SK-N-SH (cell line): ENCODE data around the gene CPNE1.

ENCODE experiments used
- GABPA ChIP-seq: IDR thresholded peaks from 2 replicates; pipeline ENCODE4 v1.4.0; 2012; ENCODE audit warnings: low read depth, mild to moderate bottlenecking
- JUND ChIP-seq: IDR thresholded peaks from 2 replicates; pipeline ENCODE4 v1.4.0; 2012
- POLR2AphosphoS5 ChIP-seq: IDR thresholded peaks from 2 replicates; pipeline ENCODE4 v1.6.1; 2012; ENCODE audit warnings: low read depth, low read length
- RAD21 ChIP-seq: IDR thresholded peaks from 2 replicates; pipeline ENCODE4 v1.6.1; 2012; ENCODE audit warnings: mild to moderate bottlenecking, low read length
- RCOR1 ChIP-seq: fragments of 150-350 bp; IDR thresholded peaks from 2 replicates; pipeline ENCODE4 v1.6.1; 2017; ENCODE audit warnings: antibody characterized with exemption, low read length
- RFX5 ChIP-seq: IDR thresholded peaks from 2 replicates; pipeline ENCODE4 v1.6.1; 2012; ENCODE audit warnings: mild to moderate bottlenecking, improper control_type of control experiment, low read length
- TAF1 ChIP-seq: IDR thresholded peaks from 2 replicates; pipeline ENCODE4 v1.6.1; 2012; ENCODE audit warnings: low read depth, mild to moderate bottlenecking, low read length, moderate library complexity, borderline replicate concordance
- YY1 ChIP-seq: IDR thresholded peaks from 2 replicates; pipeline ENCODE4 v1.4.0; 2012; ENCODE audit warnings: low read depth, mild to moderate bottlenecking
- TF ChIP-seq, protein P1 (sequence below): fragments of 200-600 bp; sonication (generic); IDR thresholded peaks from 2 replicates; pipeline ENCODE4 v1.6.1; 2017; ENCODE audit warnings: antibody characterized with exemption, mild to moderate bottlenecking, moderate library complexity
- TF ChIP-seq, protein P2 (sequence below): IDR thresholded peaks from 2 replicates; pipeline ENCODE4; 2012
- TF ChIP-seq, protein P3 (sequence below): IDR thresholded peaks from 2 replicates; pipeline ENCODE4 v1.6.1; 2012; ENCODE audit warnings: mild to moderate bottlenecking, low read depth, low read length, moderate library complexity

DNA sequence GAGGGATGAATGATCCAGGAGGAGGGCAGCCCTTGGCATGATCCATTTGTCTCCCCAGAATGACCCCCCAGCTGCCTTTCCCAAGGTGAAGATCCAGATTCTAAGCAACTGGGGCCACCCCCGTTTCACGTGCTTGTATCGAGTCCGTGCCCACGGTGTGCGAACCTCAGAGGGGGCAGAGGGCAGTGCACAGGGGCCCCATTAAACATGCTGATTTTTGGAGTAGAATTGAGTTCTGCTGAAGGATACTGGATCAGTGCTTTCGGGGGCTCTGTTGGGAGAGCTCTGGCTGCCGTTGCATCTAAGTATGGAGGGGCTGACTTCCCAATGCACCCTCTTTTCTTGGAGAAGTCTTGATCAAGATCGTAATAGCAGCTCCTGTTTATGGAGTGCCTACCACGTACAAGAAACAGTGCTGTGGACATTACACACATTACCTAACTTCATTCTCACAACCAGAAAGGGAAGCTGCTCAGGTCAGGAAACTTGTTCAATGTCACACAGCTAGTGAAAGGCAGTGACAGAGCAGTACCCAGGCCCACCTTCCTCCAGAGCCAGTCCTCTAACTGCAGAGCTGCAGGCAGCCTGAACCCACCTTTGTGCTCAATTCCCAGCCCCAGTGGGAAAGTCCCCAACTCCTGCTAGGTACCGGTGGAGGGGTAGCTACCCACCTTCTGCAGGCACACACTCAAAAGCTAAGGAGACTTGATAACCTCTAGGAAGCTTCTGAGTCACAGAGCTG, 43.7 kb downstream of the CPNE1 start:
- TF ChIP-seq RFX5 (no peak), RCOR1 (no peak), POLR2AphosphoS5 (no peak), GABPA (no peak), YY1 (no peak), JUND (no peak), RAD21 (no peak), TAF1 (no peak)
- TF ChIP-seq, protein P1, sequence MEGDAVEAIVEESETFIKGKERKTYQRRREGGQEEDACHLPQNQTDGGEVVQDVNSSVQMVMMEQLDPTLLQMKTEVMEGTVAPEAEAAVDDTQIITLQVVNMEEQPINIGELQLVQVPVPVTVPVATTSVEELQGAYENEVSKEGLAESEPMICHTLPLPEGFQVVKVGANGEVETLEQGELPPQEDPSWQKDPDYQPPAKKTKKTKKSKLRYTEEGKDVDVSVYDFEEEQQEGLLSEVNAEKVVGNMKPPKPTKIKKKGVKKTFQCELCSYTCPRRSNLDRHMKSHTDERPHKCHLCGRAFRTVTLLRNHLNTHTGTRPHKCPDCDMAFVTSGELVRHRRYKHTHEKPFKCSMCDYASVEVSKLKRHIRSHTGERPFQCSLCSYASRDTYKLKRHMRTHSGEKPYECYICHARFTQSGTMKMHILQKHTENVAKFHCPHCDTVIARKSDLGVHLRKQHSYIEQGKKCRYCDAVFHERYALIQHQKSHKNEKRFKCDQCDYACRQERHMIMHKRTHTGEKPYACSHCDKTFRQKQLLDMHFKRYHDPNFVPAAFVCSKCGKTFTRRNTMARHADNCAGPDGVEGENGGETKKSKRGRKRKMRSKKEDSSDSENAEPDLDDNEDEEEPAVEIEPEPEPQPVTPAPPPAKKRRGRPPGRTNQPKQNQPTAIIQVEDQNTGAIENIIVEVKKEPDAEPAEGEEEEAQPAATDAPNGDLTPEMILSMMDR = no peak
- TF ChIP-seq, protein P2, sequence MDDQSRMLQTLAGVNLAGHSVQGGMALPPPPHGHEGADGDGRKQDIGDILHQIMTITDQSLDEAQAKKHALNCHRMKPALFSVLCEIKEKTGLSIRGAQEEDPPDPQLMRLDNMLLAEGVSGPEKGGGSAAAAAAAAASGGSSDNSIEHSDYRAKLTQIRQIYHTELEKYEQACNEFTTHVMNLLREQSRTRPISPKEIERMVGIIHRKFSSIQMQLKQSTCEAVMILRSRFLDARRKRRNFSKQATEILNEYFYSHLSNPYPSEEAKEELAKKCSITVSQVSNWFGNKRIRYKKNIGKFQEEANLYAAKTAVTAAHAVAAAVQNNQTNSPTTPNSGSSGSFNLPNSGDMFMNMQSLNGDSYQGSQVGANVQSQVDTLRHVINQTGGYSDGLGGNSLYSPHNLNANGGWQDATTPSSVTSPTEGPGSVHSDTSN = no peak
- TF ChIP-seq, protein P3, sequence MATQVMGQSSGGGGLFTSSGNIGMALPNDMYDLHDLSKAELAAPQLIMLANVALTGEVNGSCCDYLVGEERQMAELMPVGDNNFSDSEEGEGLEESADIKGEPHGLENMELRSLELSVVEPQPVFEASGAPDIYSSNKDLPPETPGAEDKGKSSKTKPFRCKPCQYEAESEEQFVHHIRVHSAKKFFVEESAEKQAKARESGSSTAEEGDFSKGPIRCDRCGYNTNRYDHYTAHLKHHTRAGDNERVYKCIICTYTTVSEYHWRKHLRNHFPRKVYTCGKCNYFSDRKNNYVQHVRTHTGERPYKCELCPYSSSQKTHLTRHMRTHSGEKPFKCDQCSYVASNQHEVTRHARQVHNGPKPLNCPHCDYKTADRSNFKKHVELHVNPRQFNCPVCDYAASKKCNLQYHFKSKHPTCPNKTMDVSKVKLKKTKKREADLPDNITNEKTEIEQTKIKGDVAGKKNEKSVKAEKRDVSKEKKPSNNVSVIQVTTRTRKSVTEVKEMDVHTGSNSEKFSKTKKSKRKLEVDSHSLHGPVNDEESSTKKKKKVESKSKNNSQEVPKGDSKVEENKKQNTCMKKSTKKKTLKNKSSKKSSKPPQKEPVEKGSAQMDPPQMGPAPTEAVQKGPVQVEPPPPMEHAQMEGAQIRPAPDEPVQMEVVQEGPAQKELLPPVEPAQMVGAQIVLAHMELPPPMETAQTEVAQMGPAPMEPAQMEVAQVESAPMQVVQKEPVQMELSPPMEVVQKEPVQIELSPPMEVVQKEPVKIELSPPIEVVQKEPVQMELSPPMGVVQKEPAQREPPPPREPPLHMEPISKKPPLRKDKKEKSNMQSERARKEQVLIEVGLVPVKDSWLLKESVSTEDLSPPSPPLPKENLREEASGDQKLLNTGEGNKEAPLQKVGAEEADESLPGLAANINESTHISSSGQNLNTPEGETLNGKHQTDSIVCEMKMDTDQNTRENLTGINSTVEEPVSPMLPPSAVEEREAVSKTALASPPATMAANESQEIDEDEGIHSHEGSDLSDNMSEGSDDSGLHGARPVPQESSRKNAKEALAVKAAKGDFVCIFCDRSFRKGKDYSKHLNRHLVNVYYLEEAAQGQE = no peak
